Islet of Langerhans (tissue), 1 donor: ENCODE data around the gene ADAR.
A peak's percentile ranks its signal among the peaks of the same experiment; 100 is the strongest.

ENCODE experiments used
- FAIRE-seq: peaks from one replicate; lab custom pipeline; 2011; peaks lifted over from hg19 to GRCh38; lab: Jason Lieb, UNC

Gene ADAR

DNA sequence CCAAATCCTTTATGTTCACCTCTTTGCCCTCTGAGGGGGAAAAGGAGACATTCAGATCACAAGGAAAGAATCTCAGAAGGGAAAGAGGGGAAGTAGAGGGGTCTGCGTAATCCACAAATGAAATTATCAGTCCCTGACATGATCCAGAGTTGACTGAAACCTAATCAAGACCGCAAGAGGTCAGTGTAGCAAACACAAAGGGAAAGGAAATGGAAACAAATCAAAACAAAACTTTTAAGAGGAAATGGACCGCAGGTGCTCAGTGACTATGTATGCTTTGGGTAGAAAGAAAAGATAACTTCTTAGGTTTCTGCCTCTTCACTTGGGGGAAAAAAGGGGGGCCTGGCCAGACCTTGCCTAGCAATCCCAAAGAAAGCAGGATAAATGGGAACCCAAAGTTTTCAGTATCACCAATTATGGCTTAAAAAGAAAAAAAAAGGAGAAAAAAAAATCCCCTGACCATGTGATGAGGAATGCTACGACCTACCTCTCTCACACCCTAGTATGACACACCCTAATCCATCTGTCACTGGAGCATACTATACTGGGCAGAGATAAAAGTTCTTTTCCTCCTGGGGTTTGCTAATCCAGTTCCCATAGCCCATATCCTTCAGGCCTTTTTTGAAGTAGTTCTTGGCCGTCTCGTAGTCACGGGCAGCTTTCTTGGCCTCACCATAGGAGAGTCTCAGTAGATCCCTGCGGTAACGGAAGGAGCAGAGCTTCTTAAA lies 23.6 kb downstream of the ADAR start:
- FAIRE-seq: no peak

DNA sequence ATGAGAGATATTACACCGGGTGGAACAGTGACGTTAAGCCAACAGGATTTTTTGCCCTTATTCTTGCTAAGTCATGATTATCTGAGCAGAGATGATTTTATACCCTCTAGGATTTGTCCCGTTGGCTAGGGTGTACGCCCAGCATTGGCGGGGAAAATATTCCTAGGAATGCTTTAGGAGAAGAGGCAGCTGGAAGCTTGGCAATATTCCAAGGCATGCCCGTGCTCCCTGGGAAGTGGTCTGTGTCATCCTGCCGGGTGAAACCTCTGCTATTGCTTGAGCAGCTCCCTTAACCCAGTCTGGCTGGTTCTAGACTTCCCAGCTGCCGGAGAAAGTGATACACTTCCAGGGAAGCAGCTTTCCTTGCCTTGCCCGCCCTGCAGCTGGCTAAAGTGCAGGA lies 24.2 kb downstream of the ADAR start:
- no peak for FAIRE-seq

DNA sequence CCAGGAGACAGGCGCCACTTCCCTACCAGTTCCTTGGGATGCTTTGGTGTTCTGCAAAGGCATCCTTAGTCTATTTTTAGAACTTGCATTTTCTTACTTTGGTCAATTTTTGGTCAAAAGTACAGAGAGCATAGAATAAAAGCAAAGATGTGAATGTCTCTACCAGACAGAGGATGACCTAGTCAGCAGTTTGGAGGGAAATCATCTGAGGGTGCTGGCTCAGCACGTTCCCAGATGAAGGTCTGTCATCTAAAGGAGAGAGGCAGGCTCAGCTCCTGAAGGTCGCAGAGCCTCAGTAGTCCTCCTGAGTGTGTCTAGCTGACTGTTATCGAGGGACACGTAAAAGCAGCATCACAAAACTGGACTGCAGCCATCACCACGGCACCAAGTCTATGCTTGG lies 25.1 kb downstream of the ADAR start:
- no peak for FAIRE-seq

DNA sequence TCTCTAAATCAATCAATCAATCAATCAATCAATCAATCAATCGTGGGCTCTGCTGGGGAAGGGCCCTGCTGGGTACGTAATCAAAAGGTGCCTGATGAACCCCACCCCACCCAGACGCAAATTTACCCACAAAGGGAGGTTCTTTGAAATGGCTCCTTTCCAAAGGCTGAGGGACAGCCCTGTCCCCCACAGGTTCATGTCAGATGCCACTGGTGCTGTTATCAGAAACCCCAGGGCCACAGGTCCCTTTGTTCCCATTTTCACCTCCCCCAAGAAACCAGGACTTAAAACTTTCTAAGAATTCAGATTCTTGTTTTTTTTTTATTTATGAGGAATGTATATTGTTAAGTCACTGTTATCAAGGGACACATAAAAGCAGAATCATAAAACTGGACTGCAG lies 26.2 kb downstream of the ADAR start:
- FAIRE-seq: no peak

DNA sequence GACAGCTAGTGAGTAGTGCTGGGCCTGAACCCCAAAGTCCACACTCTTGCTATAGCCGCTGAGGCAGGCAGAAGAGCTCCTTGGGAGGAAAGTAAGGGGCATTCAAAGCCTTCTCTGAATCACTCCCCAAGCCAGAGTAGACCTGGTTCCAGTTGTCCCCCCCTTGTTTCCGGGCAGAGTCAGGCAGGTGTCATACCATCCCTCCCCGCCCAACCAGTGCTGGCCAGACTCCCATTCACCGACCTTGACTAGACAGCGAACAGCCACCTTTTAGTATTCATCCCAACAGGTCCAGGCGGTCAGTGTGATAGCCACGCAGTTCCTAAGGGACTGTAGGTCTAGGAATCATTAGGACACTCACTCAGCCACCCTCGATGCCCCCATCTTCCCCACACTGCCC lies 28.6 kb downstream of the ADAR start:
- FAIRE-seq: no peak

DNA sequence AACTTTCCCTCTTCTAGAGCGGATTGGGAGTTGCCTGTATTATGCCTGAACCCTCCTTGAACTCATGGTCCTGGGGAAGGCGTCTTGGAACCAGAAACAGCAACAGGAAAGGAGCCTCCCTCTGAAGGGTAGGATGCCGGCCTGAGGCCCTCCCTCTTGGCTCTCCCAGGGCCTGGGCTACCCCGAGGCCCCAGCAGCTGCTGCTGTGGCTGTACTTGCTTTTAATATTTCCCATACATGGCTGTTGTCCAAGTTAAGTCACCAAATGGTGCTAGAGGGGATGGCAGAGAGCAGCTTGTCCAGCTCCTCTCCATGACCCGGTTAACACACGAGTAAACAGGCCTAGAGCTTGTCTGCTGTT lies 29.9 kb downstream of the ADAR start:
- no peak for FAIRE-seq

DNA sequence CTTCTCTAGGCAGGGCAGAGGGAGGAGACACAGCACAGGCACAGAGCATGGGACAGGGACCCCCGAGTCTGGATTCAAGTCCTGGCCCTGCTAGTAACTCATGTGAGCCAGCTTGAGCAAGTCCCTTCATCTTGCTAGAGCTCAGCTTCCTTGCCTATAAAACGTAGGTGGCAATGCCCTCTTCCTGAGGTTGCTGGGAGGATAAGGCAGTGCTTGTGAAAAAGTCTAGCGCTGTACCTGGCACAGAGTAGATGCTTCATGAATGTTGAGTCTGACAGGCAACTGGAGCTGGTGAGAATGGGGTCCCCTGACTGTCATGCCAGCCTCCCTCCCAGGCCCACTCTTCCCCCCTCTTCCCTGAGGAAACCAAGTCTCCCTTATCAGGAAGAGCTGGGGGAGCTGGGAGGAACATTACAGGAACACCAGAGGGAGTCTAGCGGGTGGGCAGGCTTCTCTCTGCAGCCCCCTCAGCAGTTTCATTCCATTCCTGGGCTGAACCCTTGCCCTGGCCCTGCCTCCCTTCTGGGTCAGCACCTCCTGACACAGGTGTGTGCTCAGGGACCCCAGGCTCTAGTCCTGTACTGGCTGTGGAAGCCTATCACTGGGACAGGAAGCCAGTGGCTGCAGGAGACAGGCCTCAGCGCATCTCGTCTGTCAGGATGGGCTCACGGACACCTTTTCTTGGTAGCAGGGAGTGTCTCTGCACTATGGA lies 30.5 kb downstream of the ADAR start:
- no peak for FAIRE-seq

DNA sequence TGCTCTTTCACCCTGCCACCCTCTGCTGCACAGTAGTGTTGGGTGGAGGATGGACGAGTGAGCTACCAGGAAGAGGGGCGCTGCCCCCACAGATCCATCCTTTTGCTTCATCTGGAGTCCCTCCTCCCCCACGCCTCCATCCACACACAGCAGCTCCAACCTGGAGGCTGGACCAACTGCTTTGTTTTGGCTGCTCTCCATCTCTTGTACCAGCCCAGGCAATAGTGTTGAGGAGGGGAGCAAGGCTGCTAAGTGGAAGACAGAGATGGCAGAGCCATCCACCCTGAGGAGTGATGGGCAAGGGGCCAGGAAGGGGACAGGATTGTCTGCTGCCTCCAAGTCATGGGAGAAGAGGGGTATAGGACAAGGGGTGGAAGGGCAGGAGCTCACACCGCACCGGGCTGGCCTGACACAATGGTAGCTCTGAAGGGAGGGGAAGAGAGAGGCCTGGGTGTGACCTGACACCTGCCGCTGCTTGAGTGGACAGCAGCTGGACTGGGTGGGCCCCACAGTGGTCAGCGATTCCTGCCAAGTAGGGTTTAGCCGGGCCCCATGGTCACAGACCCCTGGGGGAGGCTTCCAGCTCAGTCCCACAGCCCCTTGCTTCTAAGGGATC lies 31.9 kb downstream of the ADAR start:
- no peak for FAIRE-seq

DNA sequence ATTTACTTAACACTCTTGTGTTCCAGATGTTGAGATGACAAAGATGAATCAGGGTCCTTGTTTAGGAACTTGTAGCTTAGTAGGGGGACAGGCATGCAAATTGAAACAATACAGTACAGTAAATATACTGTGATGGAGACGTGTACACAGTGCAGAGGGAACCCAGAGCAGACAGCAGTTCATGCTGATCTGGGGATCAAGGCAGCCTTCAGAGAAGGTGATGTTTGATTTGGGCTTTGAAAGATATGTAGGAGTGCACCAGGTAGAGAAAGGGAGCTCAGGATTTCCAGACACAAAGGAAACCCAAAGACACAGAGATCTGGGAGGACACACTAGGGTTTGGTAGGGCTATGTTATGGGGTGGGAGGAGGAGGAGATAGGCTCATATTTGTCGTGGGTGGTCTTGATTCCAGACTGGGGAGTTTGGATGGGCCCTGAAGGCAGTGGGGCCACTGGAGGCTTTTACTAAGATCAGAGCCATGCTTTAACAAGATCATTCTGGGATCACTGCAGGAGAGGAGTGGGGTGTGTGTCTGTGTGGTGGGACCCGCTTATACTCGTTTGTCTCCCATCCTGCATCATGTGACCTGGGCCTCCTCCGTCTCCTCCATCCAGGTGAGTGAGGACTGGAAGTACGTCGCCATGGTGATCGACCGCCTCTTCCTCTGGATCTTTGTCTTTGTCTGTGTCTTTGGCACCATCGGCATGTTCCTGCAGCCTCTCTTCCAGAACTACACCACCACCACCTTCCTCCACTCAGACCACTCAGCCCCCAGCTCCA lies 32.6 kb downstream of the ADAR start:
- no peak for FAIRE-seq

DNA sequence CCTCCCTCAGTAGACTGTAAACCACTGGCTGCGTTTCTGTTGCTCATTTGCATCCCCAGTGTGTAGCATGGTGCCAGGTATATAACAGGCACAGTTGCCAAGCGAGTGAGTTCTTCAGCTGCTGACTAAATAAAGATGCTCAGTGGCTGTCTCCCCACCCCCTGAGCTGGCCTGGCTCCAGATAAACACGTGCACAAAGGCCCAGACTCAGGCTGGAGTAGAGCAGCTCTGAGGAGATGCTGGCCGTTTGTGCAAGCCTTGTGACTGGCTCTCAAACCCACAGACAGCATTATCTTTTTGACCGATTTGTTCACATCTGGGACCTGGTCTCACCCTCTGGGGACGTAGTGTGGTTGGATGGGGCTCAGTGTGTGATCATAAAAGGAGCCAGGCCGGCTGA lies 33.3 kb downstream of the ADAR start:
- no peak for FAIRE-seq

DNA sequence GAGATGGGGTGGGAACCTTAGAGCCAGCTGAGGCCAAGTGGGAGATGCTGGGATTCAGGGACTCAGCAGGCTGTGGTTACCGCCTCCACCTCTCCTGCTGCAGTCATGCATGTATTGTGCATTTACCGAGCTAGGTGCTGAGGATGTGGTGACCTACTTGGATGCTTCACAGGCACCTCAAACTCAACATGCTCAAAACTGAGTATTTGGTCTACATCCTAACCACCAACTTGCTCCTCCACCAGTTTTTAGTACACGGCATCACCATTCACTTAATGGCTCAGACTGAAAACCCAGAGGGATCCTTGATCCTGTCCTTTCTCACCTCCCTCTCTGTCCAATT lies 34.8 kb downstream of the ADAR start:
- FAIRE-seq: no peak

DNA sequence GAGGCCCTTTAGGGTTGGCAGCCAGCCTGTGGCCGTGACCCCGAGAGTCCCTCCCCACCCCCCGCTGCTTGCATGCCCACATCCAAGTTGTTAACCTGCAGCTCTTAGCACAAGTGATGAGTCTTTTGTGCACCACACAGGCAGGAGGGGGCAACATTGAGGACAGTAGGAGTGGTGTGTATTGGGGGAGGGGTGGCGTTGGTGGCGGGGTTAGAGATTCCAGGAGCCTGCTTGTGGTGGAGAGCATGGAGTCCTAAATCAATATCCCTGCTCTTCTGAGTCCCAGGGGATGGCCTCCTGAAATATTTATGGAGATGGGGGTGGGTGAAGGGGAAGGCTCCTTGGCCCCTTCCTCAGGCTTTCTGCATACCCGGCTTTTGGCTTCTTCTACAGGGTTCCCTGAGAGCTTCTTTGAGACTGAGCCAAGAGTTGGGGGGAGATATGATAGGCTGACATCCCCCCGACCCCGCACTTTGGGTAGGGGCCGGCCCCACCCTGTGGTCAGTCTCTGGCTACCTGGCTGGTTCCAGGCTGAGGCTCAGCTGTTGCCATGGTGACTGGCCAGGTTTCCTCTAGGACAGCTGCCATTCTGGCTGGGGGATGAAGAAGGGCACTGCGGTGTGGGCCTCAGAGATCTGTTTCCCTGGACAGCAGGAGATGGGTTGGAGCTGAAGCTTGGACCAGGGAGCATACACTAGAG lies 35.4 kb downstream of the ADAR start:
- no peak for FAIRE-seq

DNA sequence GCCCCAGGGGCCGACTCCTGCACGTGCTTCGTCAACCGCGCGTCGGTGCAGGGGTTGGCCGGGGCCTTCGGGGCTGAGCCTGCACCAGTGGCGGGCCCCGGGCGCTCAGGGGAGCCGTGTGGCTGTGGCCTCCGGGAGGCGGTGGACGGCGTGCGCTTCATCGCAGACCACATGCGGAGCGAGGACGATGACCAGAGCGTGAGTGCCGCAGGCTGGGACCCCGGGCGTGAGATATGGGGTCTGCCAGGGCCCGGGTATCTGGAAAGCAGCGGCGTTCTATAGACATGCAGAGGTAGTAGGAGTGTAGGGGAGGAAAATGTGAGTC lies 36.1 kb downstream of the ADAR start:
- FAIRE-seq: no peak

DNA sequence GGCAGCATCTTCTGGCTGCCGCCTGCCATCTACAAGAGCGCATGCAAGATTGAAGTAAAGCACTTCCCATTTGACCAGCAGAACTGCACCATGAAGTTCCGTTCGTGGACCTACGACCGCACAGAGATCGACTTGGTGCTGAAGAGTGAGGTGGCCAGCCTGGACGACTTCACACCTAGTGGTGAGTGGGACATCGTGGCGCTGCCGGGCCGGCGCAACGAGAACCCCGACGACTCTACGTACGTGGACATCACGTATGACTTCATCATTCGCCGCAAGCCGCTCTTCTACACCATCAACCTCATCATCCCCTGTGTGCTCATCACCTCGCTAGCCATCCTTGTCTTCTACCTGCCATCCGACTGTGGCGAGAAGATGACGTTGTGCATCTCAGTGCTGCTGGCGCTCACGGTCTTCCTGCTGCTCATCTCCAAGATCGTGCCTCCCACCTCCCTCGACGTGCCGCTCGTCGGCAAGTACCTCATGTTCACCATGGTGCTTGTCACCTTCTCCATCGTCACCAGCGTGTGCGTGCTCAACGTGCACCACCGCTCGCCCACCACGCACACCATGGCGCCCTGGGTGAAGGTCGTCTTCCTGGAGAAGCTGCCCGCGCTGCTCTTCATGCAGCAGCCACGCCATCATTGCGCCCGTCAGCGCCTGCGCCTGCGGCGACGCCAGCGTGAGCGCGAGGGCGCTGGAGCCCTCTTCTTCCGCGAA lies 36.6 kb downstream of the ADAR start:
- no peak for FAIRE-seq

DNA sequence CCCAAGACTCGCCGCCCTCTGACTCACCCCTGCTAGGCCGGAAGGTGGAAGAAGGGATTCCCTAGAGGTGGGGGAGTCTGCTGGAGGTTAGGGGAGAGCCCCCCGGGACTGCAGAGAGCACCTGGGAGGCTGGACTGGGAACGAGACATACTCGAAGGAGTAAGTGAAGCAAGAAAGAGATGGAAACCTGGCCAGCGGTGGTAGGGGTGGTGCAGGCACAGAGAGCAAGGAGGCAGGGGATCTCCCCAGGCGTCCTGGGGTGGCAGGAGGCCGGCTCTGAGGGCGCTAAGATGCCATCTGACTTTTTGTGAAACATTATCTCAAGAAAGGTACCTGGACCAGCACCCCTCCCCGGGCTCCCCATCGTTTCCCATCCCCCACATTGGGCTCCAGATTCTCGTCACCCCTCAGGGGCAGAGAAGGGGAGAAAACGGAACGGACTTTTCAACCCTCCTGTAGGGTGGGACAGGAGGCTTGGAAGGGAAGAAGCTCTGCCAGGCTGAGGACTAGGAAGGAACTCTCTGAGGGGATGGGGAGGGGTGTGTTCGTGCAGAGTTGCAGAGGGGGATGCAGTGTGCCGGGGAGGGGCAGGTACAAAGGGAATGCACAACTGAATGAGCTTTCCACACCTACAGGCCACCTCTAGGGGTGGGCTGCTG lies 39.7 kb downstream of the ADAR start:
- no peak for FAIRE-seq

DNA sequence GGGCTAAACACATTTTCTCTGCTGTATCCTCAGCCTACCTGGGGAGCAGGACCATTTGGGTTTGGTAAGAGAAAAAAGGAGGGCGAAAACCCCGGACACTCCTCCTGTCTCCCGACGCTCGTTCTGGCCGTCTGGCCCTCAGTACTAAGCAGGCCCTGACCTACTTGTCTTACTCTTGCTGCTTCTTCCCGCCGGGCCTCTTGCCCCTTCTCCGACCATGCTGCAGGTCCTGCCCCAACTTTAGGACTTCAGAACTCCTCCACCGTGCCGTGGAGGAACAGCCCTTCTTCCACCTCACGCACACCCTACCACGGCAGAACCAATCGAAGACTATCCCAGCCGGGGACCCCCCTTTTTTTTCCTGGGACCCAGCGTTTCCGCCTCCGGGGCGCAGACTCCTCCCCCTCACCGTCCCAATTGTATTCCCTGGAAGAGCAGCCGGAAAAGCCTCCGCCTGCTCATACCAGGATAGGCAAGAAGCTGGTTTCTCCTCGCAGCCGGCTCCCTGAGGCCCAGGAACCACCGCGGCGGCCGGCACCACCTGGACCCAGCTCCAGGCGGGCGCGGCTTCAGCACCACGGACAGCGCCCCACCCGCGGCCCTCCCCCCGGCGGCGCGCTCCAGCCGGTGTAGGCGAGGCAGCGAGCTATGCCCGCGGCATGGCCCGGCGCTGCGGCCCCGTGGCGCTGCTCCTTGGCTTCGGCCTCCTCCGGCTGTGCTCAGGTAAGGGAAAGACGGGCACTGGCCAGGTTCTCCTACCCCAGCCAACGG lies 40.4 kb downstream of the ADAR start, which contains the start of gene CHRNB2:
Gene CHRNB2 (plus strand): TSS at position 393 of the 771 bp plus-strand sequence. CDS start 267 bp downstream, at position 660.
- no peak for FAIRE-seq

DNA sequence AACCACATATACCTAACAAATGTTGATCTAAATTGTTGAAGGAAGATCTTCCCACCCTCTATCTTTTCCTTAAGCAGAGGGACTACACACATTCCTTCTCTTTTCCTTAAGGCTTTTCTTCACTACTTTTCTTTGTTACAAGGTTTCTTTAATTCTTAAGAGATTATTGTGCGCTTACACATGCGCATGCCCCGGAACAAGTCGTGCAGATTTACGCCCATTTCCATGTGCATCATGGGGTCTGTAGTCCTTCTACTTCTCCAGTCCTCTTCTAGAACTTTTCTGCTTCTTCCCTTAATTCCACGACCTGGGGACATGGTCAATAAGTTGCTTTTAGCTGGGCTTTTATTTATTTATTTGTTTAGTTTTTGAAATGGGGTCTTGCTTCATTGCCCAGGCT lies 42.1 kb downstream of the ADAR start:
- no peak for FAIRE-seq

DNA sequence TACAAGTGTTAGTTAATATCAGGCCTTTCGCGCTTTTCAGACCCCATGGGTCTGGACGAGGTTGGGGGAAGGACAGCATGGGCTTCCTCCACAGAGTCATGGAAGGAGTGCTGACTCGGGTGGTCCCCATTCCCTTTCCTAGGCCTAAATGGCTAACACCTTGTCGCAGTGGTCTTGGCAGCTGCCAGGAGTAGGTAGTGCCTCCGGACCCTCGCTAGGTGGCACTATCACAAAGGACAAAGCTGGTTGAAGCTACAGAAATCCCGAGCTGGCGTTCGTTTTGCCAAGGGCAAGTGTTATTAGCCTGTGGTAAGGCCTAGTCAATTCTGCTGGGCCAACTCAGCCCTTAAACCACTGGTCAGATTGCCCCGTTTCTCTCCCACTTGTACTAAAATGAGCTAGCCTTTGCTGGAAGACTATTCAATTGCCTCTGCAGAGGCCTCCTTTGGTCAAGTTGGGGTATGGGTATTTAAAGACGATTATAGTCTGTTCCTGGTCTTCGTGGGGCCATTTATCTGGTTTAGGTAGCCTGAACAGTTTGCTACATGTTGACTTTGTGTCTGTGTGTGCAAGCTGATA lies 48.4 kb downstream of the ADAR start:
- peak; percentile 66 for FAIRE-seq

DNA sequence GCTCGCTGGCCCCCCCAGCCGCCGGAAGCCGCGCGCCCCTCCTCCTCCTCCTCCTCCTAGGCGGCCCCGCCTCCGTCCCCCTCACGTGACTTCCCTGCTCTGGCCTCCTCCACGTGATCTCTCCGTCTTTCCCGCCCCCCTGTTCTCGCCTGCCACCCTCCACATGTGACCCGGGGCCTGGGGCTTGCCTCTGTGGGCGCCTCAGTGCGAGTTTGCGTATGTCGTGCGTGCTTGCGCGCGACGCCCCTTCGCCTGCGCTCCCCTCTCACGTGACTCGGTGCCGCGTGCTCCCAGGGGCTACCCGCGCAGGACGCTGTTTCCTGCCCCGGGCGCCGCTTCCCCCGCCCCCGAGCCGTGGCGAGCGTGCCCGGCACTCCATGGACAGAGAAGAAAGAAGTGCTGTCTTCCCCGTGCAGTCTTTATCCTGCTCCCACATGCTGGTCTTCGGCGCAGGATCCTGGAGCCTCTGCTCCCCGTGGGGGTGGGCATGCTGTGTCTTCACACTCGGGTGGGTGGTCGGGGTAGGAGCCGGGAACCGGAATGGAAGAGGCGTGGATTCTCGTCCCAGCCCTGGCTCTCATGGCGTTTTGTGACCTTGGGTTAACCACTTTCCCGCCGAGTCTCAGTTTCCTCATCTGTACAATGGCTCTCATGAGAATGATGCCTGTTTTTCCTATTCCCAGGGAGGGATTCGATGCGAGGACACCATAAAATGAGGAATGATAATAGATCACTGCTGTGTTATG lies 49.1 kb downstream of the ADAR start:
- FAIRE-seq: no peak
